ENCODE data around the gene HM13. TPM values are rescaled to one million over a fixed set of nuclear protein-coding genes. Genes with fewer than 3 reads are reported as not detected.

HM13 gene
- total RNA-seq, 2 donors from 2014 or later, result 71.6 to 76.7 TPM

GRCh38 chr20:31605031-31605901, 91.0 kb downstream of the HM13 start, which contains the start of gene ID1:
TSS of gene ID1 (plus strand) at chr20:31605289. CDS start at chr20:31605388, 99 bp downstream.
- ATAC-seq (ENCODE audit: insufficient number of reproducible peaks, low FRiP score, low read depth) (peak; percentile 88), DNase-seq (ENCODE audit: low spot score) (peak; percentile 81)
- Histone ChIP-seq H3K9me3 (no peaks in the 10 kb centered on the region), H3K4me1 (ENCODE audit: control insufficient read depth in 1 of 2, low read depth in 2 of 2) (peaks cover 2 to 34% of the 10 kb centered on the region in 2 donors), H3K4me3 (peak within 1 kb of the TSS; percentile 95), H3K27ac (peak within 1 kb of the TSS; percentile 95 to 96), H3K27me3 (replicated peaks; ENCODE audit: insufficient read depth) (no peaks in the 10 kb centered on the region), H3K36me3 (no peaks in the 10 kb centered on the region)
- TF ChIP-seq CTCF (IDR thresholded peaks at IDR 0.05), result no peak

- H3K36me3 ChIP-seq, result no peaks in the 10 kb centered on the region
- H3K27ac ChIP-seq, result peak overlapping the region; percentile 95 to 96
- peak overlapping the region; percentile 95 for H3K4me3 ChIP-seq
- H3K9me3 ChIP-seq, result no peaks in the 10 kb centered on the region
- peaks cover 2 to 34% of the 10 kb centered on the region in 2 donors for H3K4me1 ChIP-seq (ENCODE audit: control insufficient read depth in 1 of 2, low read depth in 2 of 2)
- ATAC-seq (ENCODE audit: insufficient number of reproducible peaks, low FRiP score, low read depth), result no peak
- no peak for TF ChIP-seq CTCF (IDR thresholded peaks at IDR 0.05)
- no peak for DNase-seq (ENCODE audit: low spot score)
- no peaks in the 10 kb centered on the region for H3K27me3 ChIP-seq (replicated peaks; ENCODE audit: insufficient read depth)
These were observed 91.9 kb downstream of the HM13 start for GRCh38 chr20:31605902-31606803.

- TF ChIP-seq CTCF (IDR thresholded peaks at IDR 0.05), result no peak
- Histone ChIP-seq H3K9me3 (no peaks in the 10 kb centered on the region), H3K27ac (peak overlapping the region; percentile 95 to 96), H3K4me3 (peak overlapping the region; percentile 95), H3K27me3 (replicated peaks; ENCODE audit: insufficient read depth) (no peaks in the 10 kb centered on the region), H3K4me1 (ENCODE audit: control insufficient read depth in 1 of 2, low read depth in 2 of 2) (peaks cover 2 to 34% of the 10 kb centered on the region in 2 donors), H3K36me3 (no peaks in the 10 kb centered on the region)
- DNase-seq (ENCODE audit: low spot score), result no peak
- ATAC-seq (ENCODE audit: insufficient number of reproducible peaks, low FRiP score, low read depth), result no peak
These were observed 92.8 kb downstream of the HM13 start for GRCh38 chr20:31606804-31607639.

- H3K27ac ChIP-seq, result peak overlapping the region; percentile 95 to 96
- H3K4me1 ChIP-seq (ENCODE audit: control insufficient read depth in 1 of 2, low read depth in 2 of 2), result peaks cover 2 to 38% of the 10 kb centered on the region in 2 donors
- H3K4me3 ChIP-seq, result peak overlapping the region; percentile 95
- no peak for ATAC-seq (ENCODE audit: insufficient number of reproducible peaks, low FRiP score, low read depth)
- H3K27me3 ChIP-seq (replicated peaks; ENCODE audit: insufficient read depth), result no peaks in the 10 kb centered on the region
- no peaks in the 10 kb centered on the region for H3K36me3 ChIP-seq
- no peak for DNase-seq (ENCODE audit: low spot score)
- no peaks in the 10 kb centered on the region for H3K9me3 ChIP-seq
- no peak for TF ChIP-seq CTCF (IDR thresholded peaks at IDR 0.05)
These were observed 93.5 kb downstream of the HM13 start for GRCh38 chr20:31607640-31608250.

Data from thoracic aorta (tissue), 2 donors.